Right cardiac atrium (tissue), 5 donors: Measurements from ENCODE around the gene DIO2. TPM values are rescaled to one million over a fixed set of nuclear protein-coding genes. Genes with fewer than 3 reads are reported as not detected.
A peak's percentile ranks its signal among the peaks of the same experiment; 100 is the strongest.

Source experiments
- ATAC-seq, 2 donors: fragments of 200-7000 bp; cut with Tn5 transposase; one replicate each; pipeline versions ENCODE4 v1.8.0 to v1.9.1; 2020; ENCODE audit warnings: moderate library complexity in 2 of 2, mild to moderate bottlenecking in 1 of 2
- DNase-seq, 3 donors: peaks; one replicate each; pipeline ENCODE4 v3.0.0-alpha.2; 2020
- H3K27ac ChIP-seq: one replicate; pipeline ENCODE4 v1.5.1; 2013; ENCODE audit warnings: mild to moderate bottlenecking, low read length, control low read depth, moderate library complexity
- H3K27me3 ChIP-seq: one replicate; pipeline ENCODE4 v1.6.1; 2013; ENCODE audit not compliant: control insufficient read depth, insufficient read depth
- H3K4me1 ChIP-seq: one replicate; pipeline ENCODE4 v1.6.1; 2013; ENCODE audit warnings: low read length; ENCODE audit not compliant: control insufficient read depth, insufficient read depth
- H3K4me3 ChIP-seq: one replicate; pipeline ENCODE4 v1.5.1; 2013; ENCODE audit warnings: low read length, control low read depth
- H3K9me3 ChIP-seq: one replicate; pipeline ENCODE4 v1.6.1; 2013; ENCODE audit warnings: low read length; ENCODE audit not compliant: control insufficient read depth
- WGBS: extraction: QIAGEN DNeasy Blood & Tissue Kit; methylation state at CpG from one replicate; pipeline ENCODE4 v1.1.7; 2013; 5-methylcytosine and 5-hydroxymethylcytosine counted together
- intact Hi-C, 4 donors: fragments of 100-400 bp; cut with DNase I; formaldehyde crosslinking; loops; one replicate each; pipeline versions ENCODE4 v1.11.0 to v1.14.0; 2022 to 2023
- polyA plus RNA-seq: library from polyadenylated mRNA; stranded (reverse); fragments of 200-250 nt; gene quantifications from one replicate; pipeline ENCODE4 v1.2.3, GENCODE V29; 2013
- total RNA-seq, 4 donors: library from RNA; stranded (reverse); fragmentation: NEBNext Ultra II Directional; extraction: Animal tissue kit (Norgen Biotek cat#: 25700); gene quantifications; one replicate each; pipeline ENCODE4 v1.2.1, GENCODE V29; 2021
- donor health status: healthy with polysubstance abuse.
- donor health status: DM: no; HTN: yes; CAD: no.
- donor health status: DM: no; HTN: no; CAD: no.
- donor health status: DM: no; HTN: yes; CAD: no; lungs with severe emphysema.
- donor health status: DM: yes; HTN: yes; CAD: no.

Gene DIO2
- total and polyA plus RNA-seq, 5 donors: 0.48 to 1.6 (median 1.1) TPM

DNA sequence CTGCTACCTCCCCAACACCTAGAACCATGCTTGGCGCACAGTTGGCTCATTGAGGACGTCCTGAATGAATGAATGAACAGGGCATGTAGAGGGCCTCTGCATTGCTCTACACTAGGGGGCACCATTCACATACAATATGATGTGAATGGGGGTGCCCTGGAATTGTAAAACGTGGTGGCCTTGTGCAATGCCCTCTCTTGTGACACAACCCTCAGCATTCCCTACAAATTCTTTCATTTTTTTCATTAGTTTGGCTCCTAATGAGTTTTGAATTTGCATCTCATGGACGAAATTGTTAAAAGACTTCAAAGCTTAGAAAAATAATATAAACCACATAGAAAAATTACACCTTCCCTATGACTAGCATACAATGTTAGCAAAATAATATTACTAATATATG lies 2.3 kb upstream of the DIO2 start:
- WGBS: 49% methylated on average over 4 of the region's 4 CpGs
- DNase-seq (peak in 2 of 3 donors; percentile 26 to 36), ATAC-seq (peak; percentile 39 to 54)
- intact Hi-C loops: no loop called here
- no peak overlapping the region for H3K27ac ChIP-seq
- H3K4me1 ChIP-seq: no peaks in the 10 kb centered on the region
- no peaks in the 10 kb centered on the region for H3K27me3 ChIP-seq
- H3K9me3 ChIP-seq: no peaks in the 10 kb centered on the region
- H3K4me3 ChIP-seq: no peak overlapping the region

DNA sequence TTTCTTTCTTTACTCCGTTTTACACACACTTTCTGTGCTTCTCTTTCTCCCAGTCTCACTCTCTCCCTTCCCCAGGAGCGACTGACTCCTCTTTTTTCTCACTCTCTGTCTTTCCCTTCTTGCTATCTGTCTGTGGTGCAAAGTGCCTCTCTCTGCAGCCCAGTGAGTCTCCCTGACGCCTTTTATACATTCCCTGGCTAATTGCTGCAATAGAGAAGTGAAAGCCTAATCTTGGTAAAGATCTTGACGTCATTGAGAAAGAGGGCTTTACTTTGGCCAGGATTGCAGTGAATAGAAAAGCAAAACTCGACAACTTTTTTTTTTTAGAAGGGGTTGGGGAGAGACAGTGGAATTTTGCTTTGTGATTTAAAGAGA lies 706 bp upstream of the DIO2 start:
- DNase-seq (no peak), ATAC-seq (no peak)
- H3K4me3 ChIP-seq: peak overlapping the region; percentile 29
- H3K27me3 ChIP-seq: no peaks in the 10 kb centered on the region
- intact Hi-C loops: no loop called here
- no peak overlapping the region for H3K27ac ChIP-seq
- no peaks in the 10 kb centered on the region for H3K9me3 ChIP-seq
- 4% methylated on average over 5 of the region's 5 CpGs for WGBS
- H3K4me1 ChIP-seq: no peaks in the 10 kb centered on the region

DNA sequence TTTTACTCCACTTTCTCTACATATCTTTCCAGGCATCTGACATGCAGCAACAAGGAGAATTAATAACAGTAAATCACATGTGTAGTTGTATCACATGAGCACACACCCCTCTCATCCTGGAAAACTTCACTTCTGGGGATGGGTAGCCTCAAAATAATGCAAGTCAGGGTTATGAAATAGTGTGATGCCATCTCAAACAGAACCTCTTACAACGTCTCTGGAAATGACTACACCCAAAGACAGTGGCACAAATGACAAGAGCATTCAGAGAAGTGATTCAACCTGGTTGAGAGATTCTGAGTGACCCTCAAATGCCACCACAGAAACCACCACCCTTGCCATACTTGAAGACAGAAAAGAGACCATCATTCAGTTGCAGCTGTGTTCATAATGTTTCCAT lies 2.8 kb downstream of the DIO2 start:
- intact Hi-C loops: no loop called here
- Histone ChIP-seq H3K4me3 (no peak overlapping the region), H3K27me3 (no peaks in the 10 kb centered on the region), H3K4me1 (no peaks in the 10 kb centered on the region), H3K9me3 (no peaks in the 10 kb centered on the region), H3K27ac (no peak overlapping the region)
- WGBS: 48% methylated on average over 1 of the region's 1 CpG
- ATAC-seq (no peak), DNase-seq (no peak)

DNA sequence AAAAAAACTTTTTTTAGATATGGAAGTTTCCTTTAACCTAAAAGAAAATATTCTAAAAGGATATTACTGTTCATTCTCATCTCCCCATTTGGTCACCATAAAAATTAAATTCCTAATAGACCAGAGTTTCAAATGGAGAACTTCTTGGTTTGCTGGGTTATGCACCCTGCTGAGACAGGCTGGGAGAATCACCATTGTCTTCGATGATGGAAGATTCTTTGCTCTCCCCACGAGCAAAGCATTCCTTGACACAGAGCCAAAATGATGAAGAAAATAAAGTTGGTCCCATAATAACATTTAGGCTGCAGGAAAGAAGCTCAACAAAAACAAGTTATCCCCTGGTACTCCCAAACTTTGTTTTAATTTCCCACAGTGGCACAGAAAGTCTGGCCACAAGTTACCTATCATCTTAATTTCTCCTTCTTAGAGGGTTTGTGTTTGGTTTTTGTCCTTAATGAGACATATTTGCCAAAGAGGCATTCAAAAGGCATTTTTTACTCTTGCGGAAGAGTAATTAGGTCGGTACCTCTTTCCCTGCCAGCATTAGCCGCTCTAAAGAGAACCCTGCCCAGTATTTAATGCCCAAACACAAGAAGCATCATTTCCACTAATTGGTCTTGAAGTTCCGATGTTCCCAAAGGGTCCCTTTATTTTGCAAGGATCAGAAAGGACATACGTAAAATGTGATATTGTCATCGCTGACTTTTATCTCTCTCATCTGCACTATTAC lies 4.8 kb downstream of the DIO2 start:
- Histone ChIP-seq H3K4me3 (no peak overlapping the region), H3K9me3 (no peaks in the 10 kb centered on the region), H3K27me3 (no peaks in the 10 kb centered on the region), H3K27ac (no peak overlapping the region), H3K4me1 (no peaks in the 10 kb centered on the region)
- ATAC-seq (no peak), DNase-seq (no peak)
- 71% methylated on average over 8 of the region's 8 CpGs for WGBS
- intact Hi-C loops: no loop called here

DNA sequence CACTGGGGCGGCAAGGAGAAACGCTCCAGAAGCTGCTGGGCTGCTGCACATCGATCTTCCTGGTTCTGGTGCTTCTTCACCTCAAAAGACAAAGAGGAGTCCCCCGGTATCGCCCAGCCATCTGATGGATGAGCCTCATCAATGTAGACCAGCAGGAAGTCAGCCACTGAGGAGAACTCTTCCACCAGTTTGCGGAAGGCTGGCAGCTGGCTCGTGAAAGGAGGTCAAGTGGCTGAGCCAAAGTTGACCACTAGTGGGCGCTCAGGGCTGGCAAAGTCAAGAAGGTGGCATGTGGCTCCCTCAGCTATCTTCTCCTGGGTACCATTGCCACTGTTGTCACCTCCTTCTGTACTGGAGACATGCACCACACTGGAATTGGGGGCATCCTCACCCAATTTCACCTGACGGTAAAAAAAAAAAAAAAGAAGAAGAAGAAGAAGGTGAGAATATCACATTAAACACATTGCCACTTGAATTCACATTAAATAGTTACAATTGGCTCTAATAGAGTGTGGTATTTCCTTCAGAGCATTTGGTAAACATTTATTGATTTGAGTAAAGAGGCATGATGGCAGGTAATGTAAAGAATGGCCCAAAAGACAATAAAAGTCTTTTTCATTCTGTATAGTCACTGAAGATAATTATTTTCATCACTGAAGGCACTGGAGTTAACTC lies 8.3 kb downstream of the DIO2 start:
- Histone ChIP-seq H3K9me3 (no peaks in the 10 kb centered on the region), H3K27me3 (no peaks in the 10 kb centered on the region), H3K4me3 (no peak overlapping the region), H3K27ac (no peak overlapping the region), H3K4me1 (no peaks in the 10 kb centered on the region)
- intact Hi-C loops: no loop called here
- DNase-seq (peak in 1 of 3 donors; percentile 44), ATAC-seq (no peak)
- 68% methylated on average over 9 of the region's 9 CpGs for WGBS

DNA sequence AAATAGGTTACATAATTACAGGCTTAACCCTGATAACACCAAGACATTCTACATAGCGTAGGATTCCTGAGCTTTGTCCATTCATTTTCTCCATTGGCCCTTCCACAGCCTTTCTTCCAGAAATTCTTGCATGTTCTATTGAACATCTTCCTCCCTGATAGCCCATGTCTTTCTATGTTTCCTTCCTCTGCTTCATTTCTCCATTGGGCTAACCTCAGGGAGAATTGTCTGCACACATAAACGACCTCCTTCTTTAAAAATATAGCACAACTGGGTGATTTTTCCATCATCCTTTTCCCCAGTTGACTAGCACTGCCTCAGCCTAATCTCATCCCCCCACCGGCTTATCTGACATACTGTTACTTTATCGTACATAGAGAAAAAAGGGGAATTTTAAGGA lies 11.2 kb downstream of the DIO2 start:
- ATAC-seq: no peak
- Histone ChIP-seq H3K9me3 (no peaks in the 10 kb centered on the region), H3K4me1 (no peaks in the 10 kb centered on the region), H3K4me3 (no peak overlapping the region), H3K27ac (no peak overlapping the region), H3K27me3 (no peaks in the 10 kb centered on the region)
- WGBS: 51% methylated on average over 4 of the region's 4 CpGs
- DNase-seq: no peak
- intact Hi-C loops: no loop called here

DNA sequence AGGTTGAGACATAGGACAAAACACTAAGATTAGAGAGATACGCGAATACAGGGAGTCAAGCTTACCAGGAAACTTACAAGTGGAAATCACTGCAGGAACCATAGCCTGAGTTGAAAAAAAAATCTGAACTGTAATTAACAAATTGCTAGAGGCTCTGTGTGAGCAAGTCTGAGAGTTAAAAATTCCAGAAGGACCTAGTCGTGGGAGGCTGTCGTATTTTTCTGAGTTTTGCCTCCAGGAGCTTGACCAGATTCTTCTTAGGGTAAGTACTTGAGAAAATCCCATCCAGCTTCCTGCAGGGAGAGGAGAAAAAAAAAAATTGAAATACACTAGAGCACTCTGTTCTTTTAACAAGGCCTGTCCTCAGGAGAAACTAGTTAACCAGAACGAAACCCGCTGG lies 22.7 kb downstream of the DIO2 start:
- Histone ChIP-seq H3K9me3 (no peaks in the 10 kb centered on the region), H3K27ac (no peak overlapping the region), H3K4me3 (no peak overlapping the region), H3K27me3 (no peaks in the 10 kb centered on the region), H3K4me1 (no peaks in the 10 kb centered on the region)
- ATAC-seq: no peak
- DNase-seq: no peak
- intact Hi-C loops: no loop called here
- WGBS: 85% methylated on average over 6 of the region's 6 CpGs

DNA sequence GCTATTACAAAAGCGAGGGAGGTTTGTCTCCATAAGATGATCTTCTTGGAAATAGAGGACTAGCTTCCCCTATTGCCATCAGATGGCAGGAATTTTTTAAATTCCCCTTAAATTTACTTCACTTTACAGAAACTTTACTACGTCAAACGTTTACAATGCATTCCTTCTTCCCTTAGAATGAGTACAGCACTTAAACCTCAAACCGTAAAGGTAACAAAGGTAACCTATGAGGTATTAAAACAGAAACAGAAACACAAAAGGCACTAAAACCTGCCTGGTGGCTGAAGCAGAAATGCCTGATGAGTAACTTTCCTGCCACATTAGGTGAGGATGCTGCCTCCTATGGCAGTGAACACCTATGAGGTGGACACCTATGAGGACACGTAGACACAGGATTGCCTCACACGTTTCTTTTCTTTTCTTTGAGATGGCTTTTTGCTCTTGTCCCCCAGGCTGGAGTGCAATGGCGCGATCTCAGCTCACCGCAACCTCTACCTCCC lies 25.0 kb downstream of the DIO2 start:
- Histone ChIP-seq H3K9me3 (no peaks in the 10 kb centered on the region), H3K4me1 (no peaks in the 10 kb centered on the region), H3K27me3 (no peaks in the 10 kb centered on the region), H3K27ac (no peak overlapping the region), H3K4me3 (no peak overlapping the region)
- ATAC-seq (no peak), DNase-seq (no peak)
- 93% methylated on average over 9 of the region's 9 CpGs for WGBS
- intact Hi-C loops: no loop called here

DNA sequence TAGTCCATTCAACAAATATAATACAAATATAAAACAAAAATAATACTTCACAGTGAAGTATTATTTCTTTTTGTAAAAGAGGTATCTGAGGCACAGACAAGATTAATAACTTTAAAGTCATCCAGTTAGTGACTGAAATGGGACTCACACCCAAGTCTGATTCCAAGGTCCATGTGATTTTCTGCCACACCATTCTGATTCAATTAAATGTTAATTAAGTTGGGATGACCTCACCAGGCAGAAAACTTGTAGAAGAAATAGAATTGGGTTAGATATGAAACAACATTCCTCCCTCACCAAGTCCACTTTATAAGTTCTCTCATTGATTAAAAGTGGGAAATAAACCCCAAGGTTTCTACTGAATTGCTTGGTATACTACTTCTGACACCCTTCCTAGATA lies 34.4 kb downstream of the DIO2 start:
- DNase-seq (no peak), ATAC-seq (no peak)
- intact Hi-C loops: no loop called here
- H3K9me3 ChIP-seq: no peaks in the 10 kb centered on the region
- no peak overlapping the region for H3K4me3 ChIP-seq
- no peak overlapping the region for H3K27ac ChIP-seq
- H3K27me3 ChIP-seq: no peaks in the 10 kb centered on the region
- no peaks in the 10 kb centered on the region for H3K4me1 ChIP-seq

DNA sequence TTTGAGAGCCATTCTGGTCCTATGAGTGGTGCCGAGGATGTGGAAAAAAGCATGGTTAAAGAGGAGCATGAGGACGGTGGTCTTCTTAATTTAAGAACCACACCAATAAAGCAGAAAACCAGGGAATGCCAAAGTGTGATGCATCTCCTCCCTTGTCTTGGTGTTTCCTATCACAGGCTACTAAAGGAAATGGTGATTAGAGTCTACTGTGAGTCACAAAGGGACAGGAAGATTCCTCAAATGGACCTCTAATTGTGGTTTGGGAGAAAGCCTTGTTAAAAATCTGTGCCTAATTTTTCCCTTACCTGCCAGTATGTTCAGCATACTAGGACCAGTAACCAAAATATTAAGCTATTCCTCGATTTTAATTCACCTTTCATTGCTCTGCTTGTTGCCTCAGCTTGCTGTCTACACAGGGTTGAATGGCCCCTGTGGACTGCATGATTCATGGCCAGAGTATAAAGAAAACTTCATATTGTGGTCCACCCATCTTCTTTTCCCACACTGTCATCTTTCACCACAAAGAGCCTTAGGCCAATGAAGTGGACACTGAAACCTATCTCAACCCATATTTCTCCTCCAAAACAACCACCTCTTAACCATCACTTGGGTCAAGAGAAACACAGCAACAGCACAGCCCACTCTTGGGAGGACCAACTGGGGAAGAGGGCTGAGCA lies 38.8 kb downstream of the DIO2 start:
- 79% methylated on average over 3 of the region's 3 CpGs for WGBS
- Histone ChIP-seq H3K4me3 (no peak overlapping the region), H3K27me3 (no peaks in the 10 kb centered on the region), H3K27ac (no peak overlapping the region), H3K4me1 (no peaks in the 10 kb centered on the region), H3K9me3 (no peaks in the 10 kb centered on the region)
- no peak for DNase-seq
- no peak for ATAC-seq
- intact Hi-C loops: no loop called here

DNA sequence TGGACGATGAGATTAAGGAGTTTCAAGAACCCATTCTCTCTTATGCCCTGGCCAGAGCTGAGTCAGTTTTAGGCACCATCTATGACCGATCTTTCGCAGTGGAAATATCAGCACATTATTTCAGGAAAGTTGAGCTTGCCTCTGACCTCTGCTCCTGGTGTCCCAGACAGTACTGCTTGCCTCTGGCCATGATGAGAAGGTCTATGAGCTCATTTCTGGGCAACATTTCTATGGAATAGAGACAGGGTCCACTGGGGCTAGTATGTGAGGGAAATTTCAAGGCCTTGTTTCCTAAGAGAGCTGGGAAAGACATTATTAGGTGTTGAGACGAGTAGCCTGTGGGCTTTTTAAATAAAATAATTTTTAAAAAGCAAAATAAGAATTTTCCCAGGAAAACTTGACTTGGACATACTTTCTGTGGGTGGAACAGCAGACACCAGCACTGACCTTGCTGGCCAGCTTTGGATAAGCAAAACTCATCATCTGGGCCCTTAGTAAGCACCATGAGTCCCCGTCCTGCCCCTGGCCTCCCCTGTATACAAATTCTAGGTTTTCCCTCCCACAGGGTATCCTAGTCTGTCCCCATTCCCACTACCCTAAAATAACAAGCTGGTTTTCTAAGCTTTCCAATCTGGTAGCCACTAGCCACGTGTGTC lies 43.4 kb downstream of the DIO2 start:
- intact Hi-C loops: no loop called here
- H3K4me3 ChIP-seq: no peak overlapping the region
- WGBS: 62% methylated on average over 6 of the region's 6 CpGs
- H3K27ac ChIP-seq: no peak overlapping the region
- H3K4me1 ChIP-seq: no peaks in the 10 kb centered on the region
- DNase-seq: no peak
- ATAC-seq: peak; percentile 75 to 80
- H3K27me3 ChIP-seq: no peaks in the 10 kb centered on the region
- H3K9me3 ChIP-seq: no peaks in the 10 kb centered on the region
